DOHH2 (cell line): ENCODE results near the gene RAB13.

Source experiments
- H3F3A ChIP-seq: fragments of 200-600 bp; sonication (generic), shearing (Covaris generic); 2 replicates; pipeline ENCODE4 v1.6.0; 2016; ENCODE audit warnings: antibody characterized with exemption, mild to moderate bottlenecking; ENCODE audit not compliant: control insufficient read depth, insufficient read depth
- H3K27ac ChIP-seq: fragments of 200-600 bp; sonication (generic); 2 replicates; pipeline ENCODE4 v1.5.1; 2014; ENCODE audit warnings: low read depth, mild to moderate bottlenecking, low read length, moderate library complexity
- H3K27me3 ChIP-seq: fragments of 200-600 bp; sonication (generic); 2 replicates; pipeline ENCODE4 v1.6.1; 2014; ENCODE audit warnings: mild to moderate bottlenecking, low read length, mixed read lengths; ENCODE audit not compliant: control insufficient read depth
- H3K36me3 ChIP-seq: fragments of 200-600 bp; sonication (generic); 2 replicates; pipeline ENCODE4 v1.6.1; 2014; ENCODE audit warnings: mild to moderate bottlenecking, low read length, moderate library complexity, mixed read lengths; ENCODE audit not compliant: control insufficient read depth
- H3K4me1 ChIP-seq: fragments of 200-600 bp; sonication (generic); 2 replicates; pipeline ENCODE4 v1.6.1; 2014; ENCODE audit warnings: mild to moderate bottlenecking, low read length, mixed read lengths; ENCODE audit not compliant: control insufficient read depth
- H3K4me2 ChIP-seq: fragments of 200-600 bp; sonication (generic); 2 replicates; pipeline ENCODE4 v1.6.0; 2014; ENCODE audit warnings: mild to moderate bottlenecking, low read length, moderate library complexity
- H3K4me3 ChIP-seq: fragments of 200-600 bp; sonication (generic); 2 replicates; pipeline ENCODE4 v1.5.1; 2014; ENCODE audit warnings: mild to moderate bottlenecking, low read length, mixed read lengths
- H3K79me2 ChIP-seq: fragments of 200-600 bp; sonication (generic); 2 replicates; pipeline ENCODE4 v1.6.1; 2014; ENCODE audit warnings: mild to moderate bottlenecking, low read length, mixed read lengths; ENCODE audit not compliant: control insufficient read depth
- H3K9me2 ChIP-seq: fragments of 200-600 bp; sonication (generic); replicated peaks from 2 replicates; pipeline ENCODE4 v1.6.1; 2014; ENCODE audit warnings: mild to moderate bottlenecking, low read length, mixed read lengths; ENCODE audit not compliant: control insufficient read depth
- H3K9me3 ChIP-seq: fragments of 200-600 bp; sonication (generic); 2 replicates; pipeline ENCODE4 v1.6.1; 2014; ENCODE audit warnings: antibody characterized with exemption, low read length, mixed read lengths; ENCODE audit not compliant: control insufficient read depth, insufficient read depth
- H4K20me1 ChIP-seq: fragments of 200-600 bp; sonication (generic); 2 replicates; pipeline ENCODE4 v1.6.0; 2014; ENCODE audit warnings: low read depth, mild to moderate bottlenecking, antibody characterized with exemption, low read length, moderate library complexity; ENCODE audit not compliant: control insufficient read depth, insufficient read depth
- CTCF ChIP-seq: fragments of 200-600 bp; sonication (generic); IDR thresholded peaks from one replicate; pipeline ENCODE4 v1.5.1; 2014; ENCODE audit warnings: antibody characterized with exemption, mild to moderate bottlenecking, low read depth, low read length; ENCODE audit not compliant: poor library complexity, severe bottlenecking
- EZH2phosphoT487 ChIP-seq: fragments of 200-600 bp; sonication (generic); IDR thresholded peaks from 2 replicates; pipeline ENCODE4 v1.6.1; 2017; ENCODE audit warnings: borderline replicate concordance, mild to moderate bottlenecking, antibody characterized with exemption, low read length, moderate library complexity, mixed read lengths

The RAB13 gene

DNA sequence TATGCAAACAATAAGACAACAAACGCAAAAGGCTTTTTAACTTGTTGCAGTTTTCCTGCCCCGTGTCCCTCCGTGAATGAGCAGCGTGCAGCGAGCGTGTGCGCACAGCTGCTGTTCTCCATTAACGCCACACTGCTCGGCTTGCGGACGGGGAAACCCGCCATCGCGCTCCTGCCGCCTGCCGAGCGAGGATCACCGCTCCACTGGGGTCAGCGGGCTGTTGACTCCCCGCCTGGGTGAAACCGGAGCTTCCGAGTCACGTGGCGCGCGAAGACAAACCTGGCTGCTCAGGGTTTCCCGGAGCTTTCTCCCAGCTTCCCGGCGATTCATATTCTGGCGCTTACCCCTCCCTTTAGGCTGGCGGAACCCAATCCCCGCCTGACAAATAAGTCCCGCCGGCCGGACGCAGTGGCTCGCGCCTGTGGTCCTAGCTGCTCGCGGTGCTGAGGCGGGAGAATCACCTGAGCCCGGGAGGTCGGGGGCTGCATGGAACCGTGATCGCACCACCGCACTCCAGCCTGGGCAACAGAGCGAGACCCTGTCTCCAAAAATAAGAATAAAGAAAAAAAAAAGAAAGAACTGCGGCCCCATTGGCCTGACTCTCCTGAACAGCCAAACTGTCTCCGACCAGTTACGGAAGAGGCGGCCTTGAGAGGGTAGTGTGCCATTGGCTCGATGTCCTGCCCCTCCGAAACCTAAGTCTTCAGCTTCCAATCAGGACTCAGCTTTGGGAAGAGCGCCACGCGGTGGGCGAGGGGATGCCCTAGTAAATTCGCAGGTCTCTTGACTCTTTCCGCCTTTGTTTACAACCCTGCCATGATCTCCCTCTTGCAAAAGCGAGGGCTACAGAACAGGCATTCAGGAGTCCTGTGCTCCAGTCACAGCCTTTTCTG, 18.8 kb downstream of the RAB13 start, which contains the start of gene CREB3L4:
Gene CREB3L4, plus strand, starts transcription at position 796 of the 893 bp plus-strand sequence. CDS start 624 bp downstream, outside the sequence.
- peaks cover 18% of the 10 kb centered on the region for H3F3A ChIP-seq
- peaks cover 58% of the 10 kb centered on the region for H3K79me2 ChIP-seq
- H3K27me3 ChIP-seq: no peaks in the 10 kb centered on the region
- H3K4me1 ChIP-seq: peaks cover 35% of the 10 kb centered on the region
- no peaks in the 10 kb centered on the region for H4K20me1 ChIP-seq
- H3K9me2 ChIP-seq: no peaks in the 10 kb centered on the region
- TF ChIP-seq EZH2phosphoT487 (no peak), CTCF (peak; percentile 42)
- H3K36me3 ChIP-seq: peaks cover 12% of the 10 kb centered on the region
- H3K9me3 ChIP-seq: no peaks in the 10 kb centered on the region
- peak within 1 kb of the TSS; percentile 76 for H3K4me3 ChIP-seq
- peak within 1 kb of the TSS; percentile 90 for H3K27ac ChIP-seq
- H3K4me2 ChIP-seq: peak within 1 kb of the TSS; percentile 97

- peaks cover 14% of the 10 kb centered on the region for H3F3A ChIP-seq
- H3K79me2 ChIP-seq: peaks cover 65% of the 10 kb centered on the region
These were observed 22.2 kb downstream of the RAB13 start for GRCh38 chr1:153963850-153964331.

DNA sequence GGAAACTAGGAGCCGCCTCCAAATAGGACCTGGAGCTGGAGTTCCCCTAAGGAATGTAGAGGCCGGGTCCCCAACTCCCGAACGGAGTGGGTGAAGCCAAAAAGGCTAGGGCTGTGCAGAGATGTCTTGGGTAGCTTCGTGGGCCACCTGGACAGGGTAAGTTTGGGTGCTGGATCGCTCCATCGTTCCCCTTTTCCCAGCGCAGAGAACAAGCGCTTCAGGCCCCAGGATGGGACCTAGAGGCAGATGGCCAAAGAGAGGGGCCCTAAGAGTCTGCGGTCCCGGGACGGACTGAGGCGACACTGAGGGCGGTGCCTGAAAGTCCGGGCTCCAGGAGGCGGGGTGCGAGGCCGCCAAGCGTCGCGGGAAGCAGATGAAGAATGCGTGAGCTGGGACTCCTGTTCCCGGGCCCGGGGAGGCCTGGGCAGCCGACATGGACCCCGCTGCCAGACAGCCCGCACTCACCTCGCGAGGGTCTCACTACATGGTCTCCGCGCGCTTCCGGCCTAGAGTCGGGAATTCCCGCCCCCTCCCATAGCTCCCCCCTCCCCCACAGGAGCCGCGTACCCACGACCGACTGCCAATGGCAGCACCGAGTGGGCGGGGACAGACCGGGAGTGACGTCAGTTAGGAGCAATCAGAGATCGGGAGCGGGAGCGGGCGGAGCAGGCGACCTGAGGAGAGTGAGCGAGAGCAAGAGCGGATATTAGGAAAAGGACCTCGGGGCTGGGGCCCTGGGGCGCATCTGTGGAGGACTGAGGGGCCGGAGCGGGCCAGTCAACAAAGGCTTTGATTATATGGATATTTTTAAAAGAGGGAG, 22.9 kb downstream of the RAB13 start, which contains the start of gene SLC39A1:
Gene SLC39A1, minus strand, starts transcription at position 508 of the 820 bp plus-strand sequence. CDS start 822 bp downstream, outside the sequence.
- Histone ChIP-seq H3F3A (peaks cover 14% of the 10 kb centered on the region), H3K79me2 (peaks cover 60% of the 10 kb centered on the region)
- TF ChIP-seq EZH2phosphoT487 (no peak), CTCF (no peak)

More at GRCh38 chr1:153963850-153964331, 22.2 kb downstream of the RAB13 start:
- peak overlapping the region; percentile 59 for H3K27ac ChIP-seq
- no peaks in the 10 kb centered on the region for H3K9me3 ChIP-seq
- H3K9me2 ChIP-seq: no peaks in the 10 kb centered on the region
- H3K4me3 ChIP-seq: peak overlapping the region; percentile 84
- no peaks in the 10 kb centered on the region for H4K20me1 ChIP-seq
- H3K4me1 ChIP-seq: peaks cover 54% of the 10 kb centered on the region
- no peaks in the 10 kb centered on the region for H3K27me3 ChIP-seq
- TF ChIP-seq EZH2phosphoT487 (no peak), CTCF (no peak)
- H3K36me3 ChIP-seq: peaks cover 43% of the 10 kb centered on the region
- peak overlapping the region; percentile 83 for H3K4me2 ChIP-seq

More for the DNA sequence above, 22.9 kb downstream of the RAB13 start, which contains the start of gene SLC39A1:
- H4K20me1 ChIP-seq: no peaks in the 10 kb centered on the region
- H3K27me3 ChIP-seq: no peaks in the 10 kb centered on the region
- no peaks in the 10 kb centered on the region for H3K9me2 ChIP-seq
- peak within 1 kb of the TSS; percentile 84 for H3K4me3 ChIP-seq
- H3K9me3 ChIP-seq: no peaks in the 10 kb centered on the region
- H3K36me3 ChIP-seq: peaks cover 45% of the 10 kb centered on the region
- peak within 1 kb of the TSS; percentile 83 for H3K4me2 ChIP-seq
- H3K27ac ChIP-seq: peak within 1 kb of the TSS; percentile 59
- H3K4me1 ChIP-seq: peaks cover 52% of the 10 kb centered on the region
